HCT116 (cell line): ENCODE measurements around the gene ADAM19.

ENCODE experiments used
- EGR1 ChIP-seq: IDR thresholded peaks from 2 replicates; pipeline ENCODE4 v1.6.1; 2012; ENCODE audit warnings: low read depth
- EZH2 ChIP-seq: fragments of 200-600 bp; sonication (generic); IDR thresholded peaks from 2 replicates; pipeline ENCODE4 v1.6.1; 2017; ENCODE audit warnings: antibody characterized with exemption, mixed run types
- POLR2A ChIP-seq: IDR thresholded peaks from 2 replicates; pipeline ENCODE4 v1.7.0; 2011; ENCODE audit warnings: borderline replicate concordance; ENCODE audit not compliant: insufficient read depth, insufficient read length; ENCODE audit errors: extremely low read depth
- POLR2AphosphoS5 ChIP-seq: IDR thresholded peaks from 2 replicates; pipeline ENCODE4 v1.6.1; 2011; ENCODE audit warnings: mild to moderate bottlenecking, low read depth, low read length, moderate library complexity
- SIN3A ChIP-seq: IDR thresholded peaks from 2 replicates; pipeline ENCODE4 v1.6.1; 2012; ENCODE audit warnings: low read depth
- SP1 ChIP-seq: IDR thresholded peaks from 2 replicates; pipeline ENCODE4 v1.6.1; 2012; ENCODE audit warnings: low read depth
- SRF ChIP-seq: IDR thresholded peaks from 2 replicates; pipeline ENCODE4 v1.6.1; 2012; ENCODE audit warnings: low read depth
- ZNF274 ChIP-seq: fragments of 200-500 bp; sonication (Bioruptor generic); IDR thresholded peaks from 2 replicates; pipeline ENCODE4 v1.6.1; 2014; ENCODE audit warnings: mild to moderate bottlenecking, low read depth, low read length, inconsistent platforms
- TF ChIP-seq, protein P1 (sequence below): IDR thresholded peaks from 2 replicates; pipeline ENCODE4 v1.6.1; 2012; ENCODE audit warnings: low read depth
- TF ChIP-seq, protein P2 (sequence below), 3 experiments: fragments of 200-600 bp in 1 of 3; sonication (generic) in 1 of 3; IDR thresholded peaks in 2 of 3; conservative IDR thresholded peaks in 1 of 3; 2 replicates each; pipeline ENCODE4 v1.5.1; 2012 to 2017; ENCODE audit warnings: low read depth in 2 of 3, low read length in 2 of 3, antibody characterized with exemption in 1 of 3, borderline replicate concordance in 1 of 3, control low read depth in 1 of 3, mild to moderate bottlenecking in 1 of 3, mixed read lengths in 1 of 3, mixed run types in 1 of 3, moderate library complexity in 1 of 3; ENCODE audit not compliant: insufficient read depth in 1 of 3
- TF ChIP-seq, protein P3 (sequence below): IDR thresholded peaks from 2 replicates; pipeline ENCODE4 v1.6.1; 2012
- TF ChIP-seq, protein P4 (sequence below): IDR thresholded peaks from 2 replicates; pipeline ENCODE4 v1.6.1; 2011; ENCODE audit warnings: mild to moderate bottlenecking, low read length, moderate library complexity; ENCODE audit not compliant: insufficient replicate concordance; ENCODE audit errors: extremely low read depth

DNA sequence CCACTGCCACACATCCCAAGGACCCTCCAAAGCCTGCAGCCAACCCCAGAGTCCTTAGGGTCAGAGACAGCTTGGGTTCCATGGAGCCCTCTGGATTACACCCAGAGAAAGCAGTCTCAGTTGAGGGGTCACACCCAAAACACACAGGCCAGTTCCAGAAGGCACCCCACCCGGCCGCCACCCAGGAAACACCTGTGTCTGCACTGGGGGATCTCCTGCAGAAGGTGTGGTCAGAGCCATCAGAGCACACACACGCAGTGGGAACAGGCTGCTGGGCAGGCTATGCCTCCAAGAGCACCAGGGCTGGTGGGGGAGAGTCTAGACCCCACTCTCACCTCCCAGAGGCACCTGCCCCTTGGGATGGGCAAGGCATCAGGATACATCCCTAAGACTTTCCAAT lies 88.2 kb downstream of the ADAM19 start:
- no peak for TF ChIP-seq SIN3A
- TF ChIP-seq, protein P1, sequence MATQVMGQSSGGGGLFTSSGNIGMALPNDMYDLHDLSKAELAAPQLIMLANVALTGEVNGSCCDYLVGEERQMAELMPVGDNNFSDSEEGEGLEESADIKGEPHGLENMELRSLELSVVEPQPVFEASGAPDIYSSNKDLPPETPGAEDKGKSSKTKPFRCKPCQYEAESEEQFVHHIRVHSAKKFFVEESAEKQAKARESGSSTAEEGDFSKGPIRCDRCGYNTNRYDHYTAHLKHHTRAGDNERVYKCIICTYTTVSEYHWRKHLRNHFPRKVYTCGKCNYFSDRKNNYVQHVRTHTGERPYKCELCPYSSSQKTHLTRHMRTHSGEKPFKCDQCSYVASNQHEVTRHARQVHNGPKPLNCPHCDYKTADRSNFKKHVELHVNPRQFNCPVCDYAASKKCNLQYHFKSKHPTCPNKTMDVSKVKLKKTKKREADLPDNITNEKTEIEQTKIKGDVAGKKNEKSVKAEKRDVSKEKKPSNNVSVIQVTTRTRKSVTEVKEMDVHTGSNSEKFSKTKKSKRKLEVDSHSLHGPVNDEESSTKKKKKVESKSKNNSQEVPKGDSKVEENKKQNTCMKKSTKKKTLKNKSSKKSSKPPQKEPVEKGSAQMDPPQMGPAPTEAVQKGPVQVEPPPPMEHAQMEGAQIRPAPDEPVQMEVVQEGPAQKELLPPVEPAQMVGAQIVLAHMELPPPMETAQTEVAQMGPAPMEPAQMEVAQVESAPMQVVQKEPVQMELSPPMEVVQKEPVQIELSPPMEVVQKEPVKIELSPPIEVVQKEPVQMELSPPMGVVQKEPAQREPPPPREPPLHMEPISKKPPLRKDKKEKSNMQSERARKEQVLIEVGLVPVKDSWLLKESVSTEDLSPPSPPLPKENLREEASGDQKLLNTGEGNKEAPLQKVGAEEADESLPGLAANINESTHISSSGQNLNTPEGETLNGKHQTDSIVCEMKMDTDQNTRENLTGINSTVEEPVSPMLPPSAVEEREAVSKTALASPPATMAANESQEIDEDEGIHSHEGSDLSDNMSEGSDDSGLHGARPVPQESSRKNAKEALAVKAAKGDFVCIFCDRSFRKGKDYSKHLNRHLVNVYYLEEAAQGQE, result no peak
- TF ChIP-seq, protein P2, sequence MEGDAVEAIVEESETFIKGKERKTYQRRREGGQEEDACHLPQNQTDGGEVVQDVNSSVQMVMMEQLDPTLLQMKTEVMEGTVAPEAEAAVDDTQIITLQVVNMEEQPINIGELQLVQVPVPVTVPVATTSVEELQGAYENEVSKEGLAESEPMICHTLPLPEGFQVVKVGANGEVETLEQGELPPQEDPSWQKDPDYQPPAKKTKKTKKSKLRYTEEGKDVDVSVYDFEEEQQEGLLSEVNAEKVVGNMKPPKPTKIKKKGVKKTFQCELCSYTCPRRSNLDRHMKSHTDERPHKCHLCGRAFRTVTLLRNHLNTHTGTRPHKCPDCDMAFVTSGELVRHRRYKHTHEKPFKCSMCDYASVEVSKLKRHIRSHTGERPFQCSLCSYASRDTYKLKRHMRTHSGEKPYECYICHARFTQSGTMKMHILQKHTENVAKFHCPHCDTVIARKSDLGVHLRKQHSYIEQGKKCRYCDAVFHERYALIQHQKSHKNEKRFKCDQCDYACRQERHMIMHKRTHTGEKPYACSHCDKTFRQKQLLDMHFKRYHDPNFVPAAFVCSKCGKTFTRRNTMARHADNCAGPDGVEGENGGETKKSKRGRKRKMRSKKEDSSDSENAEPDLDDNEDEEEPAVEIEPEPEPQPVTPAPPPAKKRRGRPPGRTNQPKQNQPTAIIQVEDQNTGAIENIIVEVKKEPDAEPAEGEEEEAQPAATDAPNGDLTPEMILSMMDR (IDR thresholded peaks at IDR 0.05 in 2 of 3, conservative IDR thresholded peaks at IDR 0.05 in 1 of 3; ENCODE audit: borderline replicate concordance in 1 of 3, insufficient read depth in 1 of 3, low read depth in 2 of 3, low read length in 2 of 3), result no peak
- TF ChIP-seq, protein P3, sequence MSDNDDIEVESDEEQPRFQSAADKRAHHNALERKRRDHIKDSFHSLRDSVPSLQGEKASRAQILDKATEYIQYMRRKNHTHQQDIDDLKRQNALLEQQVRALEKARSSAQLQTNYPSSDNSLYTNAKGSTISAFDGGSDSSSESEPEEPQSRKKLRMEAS, result no peak
- TF ChIP-seq EZH2, result no peak
- TF ChIP-seq SP1, result no peak
- no peak for TF ChIP-seq EGR1
- TF ChIP-seq ZNF274, result no peak
- no peak for TF ChIP-seq POLR2AphosphoS5
- TF ChIP-seq SRF, result no peak
- no peak for TF ChIP-seq POLR2A
- TF ChIP-seq, protein P4, sequence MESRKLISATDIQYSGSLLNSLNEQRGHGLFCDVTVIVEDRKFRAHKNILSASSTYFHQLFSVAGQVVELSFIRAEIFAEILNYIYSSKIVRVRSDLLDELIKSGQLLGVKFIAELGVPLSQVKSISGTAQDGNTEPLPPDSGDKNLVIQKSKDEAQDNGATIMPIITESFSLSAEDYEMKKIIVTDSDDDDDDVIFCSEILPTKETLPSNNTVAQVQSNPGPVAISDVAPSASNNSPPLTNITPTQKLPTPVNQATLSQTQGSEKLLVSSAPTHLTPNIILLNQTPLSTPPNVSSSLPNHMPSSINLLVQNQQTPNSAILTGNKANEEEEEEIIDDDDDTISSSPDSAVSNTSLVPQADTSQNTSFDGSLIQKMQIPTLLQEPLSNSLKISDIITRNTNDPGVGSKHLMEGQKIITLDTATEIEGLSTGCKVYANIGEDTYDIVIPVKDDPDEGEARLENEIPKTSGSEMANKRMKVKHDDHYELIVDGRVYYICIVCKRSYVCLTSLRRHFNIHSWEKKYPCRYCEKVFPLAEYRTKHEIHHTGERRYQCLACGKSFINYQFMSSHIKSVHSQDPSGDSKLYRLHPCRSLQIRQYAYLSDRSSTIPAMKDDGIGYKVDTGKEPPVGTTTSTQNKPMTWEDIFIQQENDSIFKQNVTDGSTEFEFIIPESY, result no peak
